Measurements from ENCODE around the gene MED12.

The MED12 gene

DNA sequence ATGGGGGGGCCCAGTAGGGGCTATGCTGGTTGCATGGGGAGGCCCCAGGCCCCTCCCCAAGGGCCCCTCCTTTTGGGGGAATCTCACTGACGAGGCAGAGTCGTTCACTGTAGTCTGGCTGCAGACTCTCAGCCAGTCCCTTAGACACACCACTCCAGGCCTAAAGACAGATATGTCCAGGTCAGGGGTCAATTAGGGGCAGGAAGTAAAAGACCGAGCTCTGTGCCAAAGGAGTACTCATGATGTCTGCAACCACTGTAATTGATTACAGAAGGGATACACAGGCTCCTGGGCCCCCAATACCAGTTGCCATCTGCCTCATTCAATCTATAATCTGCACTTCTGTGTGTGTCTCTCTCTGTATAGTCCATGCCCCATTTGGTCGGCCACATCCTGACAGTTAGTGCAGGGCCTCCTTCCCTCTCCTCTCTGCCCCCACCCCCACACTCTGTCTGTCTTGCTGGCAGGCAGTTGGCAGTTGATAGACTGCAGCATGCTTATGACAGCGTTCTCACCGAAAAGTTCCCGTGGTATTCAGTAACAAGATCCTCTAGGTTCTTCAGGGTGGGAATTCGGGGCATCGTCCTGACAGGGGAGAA lies 10.5 kb upstream of the MED12 start:
- DNase-seq, result no peak

DNA sequence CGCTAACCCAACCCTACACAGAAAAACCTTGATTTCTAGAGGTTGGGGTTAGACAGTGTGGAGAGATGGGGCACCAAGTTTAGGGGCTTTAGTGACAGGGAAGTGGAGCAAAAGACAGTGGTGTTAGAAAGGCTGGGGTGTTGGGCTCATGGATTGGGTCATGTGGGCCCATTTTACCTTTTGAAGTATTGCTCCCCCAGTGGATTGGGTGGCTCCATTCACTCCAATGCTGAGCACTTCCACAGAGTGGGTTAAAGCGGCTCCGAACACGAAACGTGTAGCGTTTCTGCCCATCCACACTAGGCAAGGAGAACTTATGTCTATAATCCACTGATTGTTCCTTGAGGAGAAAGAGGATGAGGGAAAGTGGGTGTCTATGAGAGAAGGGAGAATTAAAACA lies 9.3 kb upstream of the MED12 start:
- no peak for DNase-seq

GRCh38 chrX:71111141-71111843 lies 7.1 kb upstream of the MED12 start, which contains the start of gene IL2RG:
TSS of gene IL2RG (minus strand) at chrX:71111577. CDS start at chrX:71111539, 38 bp downstream.
- DNase-seq, result no peak

- DNase-seq, result no peak
Measured at GRCh38 chrX:71111921-71112431, 6.4 kb upstream of the MED12 start.

DNA sequence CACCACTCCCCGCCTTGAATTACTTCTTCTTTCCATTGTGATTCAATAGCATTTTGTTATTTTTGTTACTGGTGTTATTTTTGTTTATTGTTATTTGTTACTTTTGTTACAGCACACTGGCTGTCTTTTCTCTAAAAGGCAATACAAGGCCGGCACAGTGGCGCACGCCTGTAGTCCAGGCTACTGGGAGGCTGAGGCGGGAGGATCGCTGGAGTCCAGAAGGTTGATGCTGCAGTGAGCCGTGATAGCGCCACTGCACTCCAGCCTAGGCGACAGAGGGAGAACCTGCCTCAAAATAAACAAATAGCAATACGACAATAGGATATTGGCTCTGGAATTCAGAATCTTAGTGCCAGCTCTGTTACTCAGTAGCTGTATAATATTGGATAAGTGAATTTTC lies 1.0 kb upstream of the MED12 start:
- no peak for DNase-seq

- no peak for DNase-seq
Measured at GRCh38 chrX:71118985-71119535, 664 bp downstream of the MED12 start.

DNA sequence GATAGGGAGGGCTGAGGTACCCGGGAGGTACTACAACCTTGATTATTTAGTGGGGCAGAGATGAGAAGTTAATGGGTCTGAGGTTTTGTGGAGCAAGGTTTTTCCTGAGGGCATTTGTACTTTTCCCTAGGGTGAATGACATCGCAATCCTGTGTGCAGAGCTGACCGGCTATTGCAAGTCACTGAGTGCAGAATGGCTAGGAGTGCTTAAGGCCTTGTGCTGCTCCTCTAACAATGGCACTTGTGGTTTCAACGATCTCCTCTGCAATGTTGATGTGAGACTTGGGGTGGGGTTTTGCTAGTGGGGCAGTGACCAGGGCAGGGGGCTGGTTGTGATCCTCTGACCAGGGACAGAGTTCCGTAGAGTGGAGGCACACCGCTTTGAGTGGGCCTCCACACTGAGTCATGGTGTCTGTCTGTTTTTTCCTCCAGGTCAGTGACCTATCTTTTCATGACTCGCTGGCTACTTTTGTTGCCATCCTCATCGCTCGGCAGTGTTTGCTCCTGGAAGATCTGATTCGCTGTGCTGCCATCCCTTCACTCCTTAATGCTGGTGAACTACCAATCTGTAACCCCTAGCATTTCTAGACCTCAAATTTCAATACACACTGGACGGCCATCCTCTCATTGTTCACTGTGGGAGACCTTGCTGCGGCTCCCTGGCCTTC lies 9.9 kb downstream of the MED12 start:
- DNase-seq, result no peak

GRCh38 chrX:71128915-71129765 lies 10.7 kb downstream of the MED12 start:
- DNase-seq, result peak; percentile 31

GRCh38 chrX:71131510-71131909 lies 13.1 kb downstream of the MED12 start:
- DNase-seq, result no peak

DNA sequence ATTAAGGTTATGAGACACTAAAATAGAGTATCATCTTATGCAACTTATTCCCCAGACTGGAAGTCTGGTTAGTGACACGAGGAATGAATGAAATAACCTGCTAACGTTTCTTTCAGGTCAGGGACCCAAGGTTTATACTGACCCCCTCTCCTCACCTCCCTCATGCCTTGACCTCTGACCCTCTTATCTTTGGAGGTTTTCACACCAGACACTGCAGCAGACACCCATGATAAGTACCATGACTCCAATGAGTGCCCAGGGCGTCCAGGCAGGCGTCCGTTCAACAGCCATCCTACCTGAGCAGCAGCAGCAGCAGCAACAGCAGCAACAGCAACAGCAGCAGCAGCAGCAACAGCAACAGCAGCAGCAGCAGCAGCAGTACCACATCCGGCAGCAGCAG lies 22.0 kb downstream of the MED12 start:
- no peak for DNase-seq

DNA sequence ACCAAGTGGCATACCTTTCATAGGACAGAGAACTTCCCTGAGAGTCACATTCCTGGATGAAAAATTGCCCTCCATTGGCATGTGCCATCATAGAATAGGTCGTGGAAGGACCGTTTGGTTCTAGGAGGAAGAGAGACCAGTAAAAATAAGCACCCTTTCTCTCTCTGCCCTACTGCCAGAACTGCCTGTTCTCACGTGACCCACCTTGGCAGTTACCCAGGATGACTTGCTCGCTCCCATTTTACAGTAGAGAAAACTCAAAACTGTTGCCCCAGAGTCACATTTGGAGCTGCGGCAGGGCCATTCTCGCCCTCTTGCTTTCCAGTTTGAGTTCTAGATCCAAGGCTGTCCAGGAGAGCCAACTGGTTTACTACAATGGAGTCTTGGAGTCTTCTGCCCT lies 25.1 kb downstream of the MED12 start:
- DNase-seq, result no peak

DNA sequence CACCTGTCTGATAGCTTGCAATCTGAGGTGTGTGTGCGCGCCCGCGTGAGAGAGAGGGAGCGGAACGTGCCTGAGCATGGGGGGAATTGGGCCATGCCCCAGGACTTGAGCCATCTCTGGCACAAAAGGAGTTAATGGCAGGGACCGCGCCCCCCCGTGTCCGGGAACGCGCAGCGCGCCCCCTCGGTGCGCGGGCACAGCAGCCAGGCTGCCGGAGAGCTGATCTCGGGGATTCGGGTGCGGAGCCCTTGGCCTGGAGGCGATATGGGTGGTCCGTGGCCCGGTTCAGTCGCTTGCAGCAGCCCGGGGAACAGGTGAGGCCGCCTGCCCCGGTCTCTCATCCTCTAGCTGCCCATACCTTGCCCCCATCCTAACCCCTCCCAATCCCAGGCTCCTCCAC lies 26.3 kb downstream of the MED12 start, which contains the start of gene NLGN3:
NLGN3 (plus strand) TSS at position 191 of the 400 bp plus-strand sequence. CDS start 2,909 bp downstream, outside the sequence.
- DNase-seq, result no peak

DNA sequence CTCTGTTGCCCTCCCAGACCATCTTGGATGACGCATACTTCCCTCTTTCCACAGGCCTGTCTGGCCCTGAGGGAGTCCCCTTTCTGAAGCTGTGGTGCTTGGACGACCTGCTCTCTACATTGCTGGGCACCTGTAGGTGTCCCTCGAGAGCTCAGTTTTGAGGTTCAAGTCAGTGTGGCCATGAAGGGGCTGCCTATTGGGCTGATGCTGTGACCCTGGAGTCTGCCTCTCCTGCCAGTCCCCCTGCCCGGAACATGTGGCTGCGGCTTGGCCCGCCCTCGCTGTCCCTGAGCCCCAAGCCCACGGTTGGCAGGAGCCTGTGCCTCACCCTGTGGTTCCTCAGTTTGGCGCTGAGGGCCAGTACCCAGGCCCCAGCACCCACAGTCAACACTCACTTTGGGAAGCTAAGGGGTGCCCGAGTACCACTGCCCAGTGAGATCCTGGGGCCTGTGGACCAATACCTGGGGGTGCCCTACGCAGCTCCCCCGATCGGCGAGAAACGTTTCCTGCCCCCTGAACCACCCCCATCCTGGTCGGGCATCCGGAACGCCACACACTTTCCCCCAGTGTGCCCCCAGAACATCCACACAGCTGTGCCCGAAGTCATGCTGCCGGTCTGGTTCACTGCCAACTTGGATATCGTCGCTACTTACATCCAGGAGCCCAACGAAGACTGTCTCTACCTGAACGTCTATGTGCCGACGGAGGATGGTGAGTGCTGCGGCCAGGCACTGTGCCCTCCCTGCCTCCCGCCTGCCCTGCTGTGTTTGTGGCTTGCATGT lies 29.3 kb downstream of the MED12 start:
- no peak for DNase-seq

DNA sequence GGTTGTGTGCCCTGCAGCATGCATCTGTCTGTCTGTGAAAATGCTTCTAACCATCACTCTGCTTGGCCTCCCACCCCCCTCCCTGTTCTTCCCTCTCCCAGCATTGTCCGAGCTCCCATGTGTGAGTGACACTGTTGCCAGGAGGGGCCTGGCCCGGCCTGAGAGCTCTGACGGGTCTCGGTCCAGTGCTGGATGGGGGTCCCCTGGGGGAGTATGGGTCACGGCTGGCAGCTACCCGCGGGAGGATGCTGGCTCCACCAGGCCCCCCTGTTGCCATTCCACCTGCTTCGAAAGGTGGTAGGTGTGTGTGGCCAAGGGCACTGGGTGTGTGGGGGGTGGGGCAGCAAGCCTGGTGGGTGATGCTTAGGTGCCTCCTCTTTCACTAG lies 29.9 kb downstream of the MED12 start:
- no peak for DNase-seq

GRCh38 chrX:71151366-71151765 lies 33.0 kb downstream of the MED12 start:
- no peak for DNase-seq

DNA sequence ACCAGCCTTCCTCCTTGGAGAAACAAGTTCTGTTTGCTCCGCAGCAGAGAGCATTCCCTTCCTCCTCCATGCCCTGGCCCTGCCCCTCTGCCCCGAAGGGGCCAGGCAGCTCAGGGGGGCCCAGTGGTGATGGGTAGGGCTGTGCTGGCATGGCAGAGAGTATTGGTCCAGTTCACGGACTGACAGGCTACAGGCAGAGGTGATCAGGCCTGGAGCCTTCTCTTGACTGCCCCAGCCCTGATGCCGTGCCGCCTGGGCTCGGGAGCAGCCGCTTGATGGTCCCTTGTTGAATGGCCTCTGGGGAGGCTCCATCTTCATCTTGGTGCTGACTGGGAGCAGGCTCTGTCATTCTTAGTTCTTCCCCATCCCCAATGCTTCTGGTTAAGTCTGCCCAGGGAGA lies 35.8 kb downstream of the MED12 start:
- no peak for DNase-seq

DNA sequence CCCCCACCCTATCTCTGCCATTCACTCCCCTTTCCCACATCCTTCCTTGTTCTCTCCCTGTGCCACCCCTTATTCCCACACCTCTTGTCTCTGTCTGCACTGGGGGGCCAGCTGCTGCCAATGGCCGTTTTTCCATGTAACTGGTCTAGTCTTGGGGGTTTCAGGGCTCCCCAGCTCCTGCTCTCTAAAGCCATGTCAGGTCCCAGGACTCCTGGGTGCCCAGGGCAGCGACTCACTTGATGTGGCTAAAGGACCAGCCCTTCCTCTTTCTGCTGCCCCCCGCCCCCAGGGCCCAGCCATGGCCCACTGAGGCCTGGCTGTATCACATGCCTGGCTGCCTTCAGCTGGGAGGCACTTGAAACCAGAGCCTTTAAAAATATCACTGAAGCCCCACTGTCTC lies 36.2 kb downstream of the MED12 start:
- no peak for DNase-seq

DNA sequence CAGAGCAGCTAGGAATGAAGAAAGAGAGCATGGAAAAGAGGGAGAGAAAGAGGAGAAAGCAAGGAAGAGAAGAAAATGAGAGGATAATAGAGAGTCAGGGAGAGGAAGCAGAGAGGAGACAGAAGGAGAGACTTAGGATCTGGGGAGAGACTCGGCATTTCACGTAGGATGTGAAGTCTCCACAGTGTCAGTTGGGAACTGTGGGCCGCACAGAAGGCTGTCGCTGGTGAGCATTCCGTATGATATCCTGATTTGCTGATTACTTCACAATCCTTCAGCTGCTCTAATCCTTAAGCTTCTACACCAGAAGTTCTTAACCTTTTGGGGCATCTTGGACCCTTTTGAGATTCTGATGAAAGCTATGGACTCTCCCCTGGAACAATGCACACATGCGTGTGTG lies 40.2 kb downstream of the MED12 start:
- no peak for DNase-seq

DNA sequence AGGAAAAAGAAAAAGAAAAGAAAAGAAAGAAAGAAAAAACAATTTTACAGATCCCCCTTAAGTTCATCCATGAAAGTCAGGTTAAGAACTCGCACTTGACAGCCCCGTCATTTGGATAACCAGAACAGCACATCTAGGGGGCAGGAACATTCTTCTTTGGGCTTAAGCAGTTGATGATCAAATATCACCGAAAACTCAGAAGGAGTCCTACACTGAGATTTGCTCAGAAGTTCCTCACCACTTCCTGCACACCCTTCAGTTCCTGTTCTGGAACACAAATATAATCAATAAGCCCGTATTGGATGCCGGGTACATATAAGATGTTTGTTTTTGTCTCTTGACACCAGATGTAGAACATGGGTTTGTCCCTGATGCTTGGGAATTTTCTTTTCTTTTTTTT lies 40.9 kb downstream of the MED12 start:
- DNase-seq, result no peak

DNA sequence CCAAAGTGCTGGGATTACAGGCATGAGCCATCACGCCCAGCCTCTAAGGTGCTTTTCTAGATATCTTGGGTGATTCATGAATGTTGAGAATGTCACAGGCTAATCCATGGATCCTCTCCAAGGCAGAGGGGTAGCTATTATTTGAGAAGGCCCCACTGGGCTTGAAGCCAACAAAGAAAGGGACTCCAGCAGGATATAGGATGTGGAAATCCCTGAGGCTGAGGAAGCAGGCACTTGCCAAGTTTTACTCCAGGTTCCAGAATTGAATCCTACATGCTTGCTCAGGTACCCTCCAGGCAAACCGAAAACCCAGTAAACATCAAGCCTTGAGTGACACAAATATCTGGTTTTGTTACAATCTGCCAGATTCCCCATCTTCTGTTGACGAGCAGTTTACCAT lies 42.1 kb downstream of the MED12 start:
- DNase-seq, result no peak

DNA sequence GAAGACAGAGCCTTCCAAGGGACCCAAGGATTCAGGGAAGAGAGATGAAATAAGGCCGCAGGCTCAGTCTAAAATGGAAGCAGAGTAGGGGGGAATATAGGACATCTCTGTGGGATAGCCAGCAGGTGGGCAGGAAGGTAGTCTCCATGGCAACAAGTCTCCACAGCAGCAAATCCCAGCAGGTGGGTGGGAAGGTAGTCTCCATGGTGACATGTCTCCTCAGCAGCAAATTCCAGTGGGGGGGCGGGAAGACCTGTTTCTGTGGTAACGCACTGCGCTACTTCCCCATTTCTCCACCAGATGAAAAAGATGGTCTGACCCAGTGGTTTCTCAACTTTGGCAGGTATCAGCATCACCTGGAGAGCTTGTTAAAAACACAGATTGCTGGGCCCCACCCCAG lies 44.6 kb downstream of the MED12 start:
- DNase-seq, result peak; percentile 3

DNA sequence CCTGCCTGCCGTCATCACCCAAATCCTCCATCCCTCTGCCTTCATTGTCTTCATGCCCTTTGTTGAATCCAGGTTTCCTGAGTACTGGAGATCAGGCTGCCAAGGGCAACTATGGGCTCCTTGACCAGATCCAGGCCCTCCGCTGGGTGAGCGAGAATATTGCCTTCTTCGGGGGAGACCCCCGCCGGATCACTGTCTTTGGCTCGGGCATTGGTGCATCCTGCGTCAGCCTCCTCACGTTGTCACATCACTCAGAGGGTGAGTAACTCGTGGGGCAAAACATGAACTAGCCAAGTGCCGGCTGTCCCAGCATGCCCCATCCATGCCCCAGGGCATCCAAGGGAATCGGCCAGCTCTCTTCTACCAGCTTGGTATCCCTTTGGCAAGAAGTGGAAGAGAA lies 45.7 kb downstream of the MED12 start:
- DNase-seq, result no peak
